GM12878 (cell line): ENCODE measurements around the gene GIMAP8. TPM values are rescaled to one million over a fixed set of nuclear protein-coding genes. Genes with fewer than 3 reads are reported as not detected.

Source experiments
- ATAC-seq: fragments of 200-7000 bp; cut with Tn5 transposase; 3 replicates; pipeline ENCODE4 v1.9.1; 2020; ENCODE audit warnings: mild to moderate bottlenecking, moderate library complexity
- BruUV-seq: library from RNA; stranded (reverse); fragments of 400-500 nt; replicated peaks from 2 replicates; lab custom pipeline; 2021; lab: Mats Ljungman, UMichigan
- CTCF ChIA-PET: fragments of 300-600 bp; sonication (Branson Sonifier 250); formaldehyde crosslinking; extraction: SDS; loops from one replicate; lab custom pipeline; 2021; ENCODE audit warnings: inconsistent platforms; lab: Yijun Ruan, JAX
- POLR2A ChIA-PET: fragments of 350-600 bp; formaldehyde crosslinking; extraction: SDS; loops from one replicate; lab custom pipeline; 2021; ENCODE audit warnings: inconsistent platforms; lab: Charles Lee
- RAD21 ChIA-PET: fragments of 300-600 bp; sonication (Branson Sonifier 250); formaldehyde crosslinking; loops from one replicate; lab custom pipeline; 2023; ENCODE audit warnings: antibody characterized with exemption; ENCODE audit not compliant: unreplicated experiment; lab: Charles Lee
- SMC1A ChIA-PET: fragments of 300-600 bp; sonication (Branson Sonifier 250); formaldehyde crosslinking; loops from one replicate; lab custom pipeline; 2023; ENCODE audit not compliant: unreplicated experiment, uncharacterized antibody; lab: Charles Lee
- DNase-seq: peaks from one replicate; pipeline ENCODE4 v3.0.0-alpha.2; 2011; ENCODE audit warnings: low read depth, low spot score
- FAIRE-seq: peaks from 3 replicates; lab custom pipeline; 2011; peaks lifted over from hg19 to GRCh38; lab: Jason Lieb, UNC
- H2AFZ ChIP-seq: 2 replicates; pipeline ENCODE4 v1.6.0; 2011; ENCODE audit warnings: low read depth, low read length, control low read depth; ENCODE audit not compliant: control insufficient read depth
- H3K27ac ChIP-seq: 2 replicates; pipeline ENCODE4 v1.5.1; 2011; ENCODE audit warnings: control low read depth; ENCODE audit not compliant: control insufficient read depth, insufficient read depth
- H3K27me3 ChIP-seq, 2 experiments: replicated peaks in 1 of 2; 2 replicates each; pipeline versions ENCODE4 v1.6.0 to v1.6.1; 2011; ENCODE audit warnings: low read length in 1 of 2; ENCODE audit not compliant: control insufficient read depth in 2 of 2, insufficient read depth in 2 of 2
- H3K36me3 ChIP-seq, 2 experiments: 2 replicates each; pipeline ENCODE4 v1.5.1; 2011; ENCODE audit warnings: low read length in 1 of 2; ENCODE audit not compliant: control insufficient read depth in 2 of 2, insufficient read depth in 2 of 2
- H3K4me1 ChIP-seq: 2 replicates; pipeline ENCODE4 v1.6.1; 2011; ENCODE audit warnings: mild to moderate bottlenecking, low read length, moderate library complexity, mixed read lengths; ENCODE audit not compliant: control insufficient read depth, insufficient read depth
- H3K4me2 ChIP-seq: 2 replicates; pipeline ENCODE4 v1.6.0; 2011; ENCODE audit warnings: control low read depth; ENCODE audit not compliant: control insufficient read depth, insufficient read depth
- H3K4me3 ChIP-seq: fragments of 200-600 bp; sonication (generic); 2 replicates; pipeline ENCODE4 v1.5.1; 2016
- H3K79me2 ChIP-seq: 2 replicates; pipeline ENCODE4 v1.6.0; 2011; ENCODE audit warnings: low read length; ENCODE audit not compliant: control insufficient read depth, insufficient read depth
- H3K9ac ChIP-seq: 2 replicates; pipeline ENCODE4 v1.8.0; 2011; ENCODE audit warnings: low read length, control low read depth, mixed read lengths; ENCODE audit not compliant: control insufficient read depth, insufficient read depth
- H3K9me3 ChIP-seq: replicated peaks from 3 replicates; pipeline ENCODE4 v1.5.1; 2011; ENCODE audit warnings: mild to moderate bottlenecking, low read length; ENCODE audit not compliant: control insufficient read depth, insufficient read depth
- H4K20me1 ChIP-seq: 2 replicates; pipeline ENCODE4 v1.6.0; 2011; ENCODE audit not compliant: control insufficient read depth, insufficient read depth
- EP300 ChIP-seq, 2 experiments: fragments of 150-350 bp in 1 of 2; IDR thresholded peaks; 2 replicates each; pipeline ENCODE4 v1.6.1; 2011 to 2012; ENCODE audit warnings: low read depth in 2 of 2, low read length in 2 of 2, borderline replicate concordance in 1 of 2, improper control_type of control experiment in 1 of 2, inconsistent platforms in 1 of 2; ENCODE audit not compliant: control insufficient read depth in 1 of 2
- NFYA ChIP-seq: IDR thresholded peaks from 2 replicates; pipeline ENCODE4 v1.6.1; 2011; ENCODE audit warnings: low read depth, mild to moderate bottlenecking, low read length, improper control_type of control experiment, borderline replicate concordance
- PBX3 ChIP-seq: IDR thresholded peaks from 2 replicates; pipeline ENCODE4 v1.6.1; 2011; ENCODE audit warnings: mild to moderate bottlenecking, low read depth, low read length, moderate library complexity; ENCODE audit not compliant: insufficient replicate concordance
- SP1 ChIP-seq: IDR thresholded peaks from one replicate; pipeline ENCODE4 v1.6.1; 2011; ENCODE audit warnings: low read depth, low read length
- TCF7 ChIP-seq: IDR thresholded peaks from 2 replicates; pipeline ENCODE4 v1.6.1; 2014; ENCODE audit warnings: antibody characterized with exemption, borderline replicate concordance
- WGBS: methylation state at CpG from one replicate; pipeline ENCODE4 v1.1.6; 2016; ENCODE audit warnings: low lambda C conversion rate; ENCODE audit not compliant: insufficient replicate concordance, insufficient coverage; ENCODE audit errors: missing lambda C conversion rate; 5-methylcytosine and 5-hydroxymethylcytosine counted together
- in situ Hi-C: fragments of 300-500 bp; cut with MboI; formaldehyde crosslinking; loops from 9 replicates; pipeline ENCODE4 v1.14.3; 2018; ENCODE audit warnings: mixed read lengths
- intact Hi-C: fragments of 100-400 bp; cut with micrococcal nuclease; formaldehyde crosslinking; loops from one replicate; pipeline ENCODE4 v1.14.2; 2022; ENCODE audit not compliant: unreplicated experiment
- polyA plus RNA-seq, 11 experiments: library from polyadenylated mRNA; depleted of rRNA in 4 of 11; unstranded in 6 of 11; stranded (reverse) in 5 of 11; fragments of >200 nt; fragmentation: Nextera tagmentation in 4 of 11; fragmentation: Illumina TruSeq in 1 of 11; extraction: Ambion mirVana in 4 of 11; extraction: Trizol in 1 of 11; gene quantifications; 1 replicate in 1 of 11; 2 replicates in 10 of 11; pipeline versions ENCODE4 v1.2.1 to v1.2.3, GENCODE V29; 2011 to 2016; ENCODE audit warnings: inconsistent platforms in 2 of 11, missing spikeins in 2 of 11, low read depth in 1 of 11
- total RNA-seq, 4 experiments: library from RNA; depleted of rRNA in 3 of 4; stranded (reverse); fragments of >200 nt in 3 of 4; fragmentation: Illumina TruSeq in 1 of 4; extraction: Trizol in 1 of 4; gene quantifications; 2 replicates each; pipeline versions ENCODE4 v1.2.1 to v1.2.3, GENCODE V29; 2013 to 2021

The GIMAP8 gene
- total and polyA plus RNA-seq, 10 of the 15 experiments (the other 5 are each of a cell fraction or from before 2014, with no cell fraction given), result 0.66 to 9.7 (median 4.7) TPM

- Histone ChIP-seq H2AFZ (no peak overlapping the region), H3K4me3 (no peak overlapping the region), H3K36me3 (peaks cover 0 to 2% of the 10 kb centered on the region in 2 experiments; a peak in 2 of 4 replicates), H3K9me3 (no peaks in the 10 kb centered on the region), H4K20me1 (no peaks in the 10 kb centered on the region), H3K9ac (no peak overlapping the region), H3K27me3 (no peaks in the 10 kb centered on the region), H3K79me2 (no peaks in the 10 kb centered on the region), H3K4me1 (peaks cover 20% of the 10 kb centered on the region), H3K27ac (no peak overlapping the region), H3K4me2 (no peak overlapping the region)
- FAIRE-seq (no peak), DNase-seq (no peak), ATAC-seq (no peak)
- 78% methylated on average over 11 of the region's 11 CpGs for WGBS
- intact Hi-C loops (no loop called here), in situ Hi-C loops (loop anchor here (5.0 to 25.0 kb wide), 2 partner anchors 49 to 349 kb away; no protein-coding TSS in a partner anchor)
- BruUV-seq, result no TSS peak
- SMC1A ChIA-PET, result interaction anchor here (1.3 kb wide), 1 partner anchor 10 kb away, joined by 3 read pairs; no protein-coding TSS in a partner anchor
- CTCF ChIA-PET, result interaction anchor here (0.6 to 1.1 kb wide), 2 partner anchors 55 to 1062 kb away, joined by 3 read pairs; no protein-coding TSS in a partner anchor
- POLR2A ChIA-PET, result interaction anchor here (0.6 kb wide), 1 partner anchor 12 kb away, joined by 3 read pairs; no protein-coding TSS in a partner anchor
- RAD21 ChIA-PET, result no interaction called here
- no peak for TF ChIP-seq NFYA
- TF ChIP-seq EP300 (IDR thresholded peaks at IDR 0.05; ENCODE audit: borderline replicate concordance in 1 of 2, control insufficient read depth in 1 of 2, low read depth in 2 of 2, low read length in 2 of 2), result no peak
- TF ChIP-seq SP1, result no peak
- TF ChIP-seq TCF7, result no peak
- no peak for TF ChIP-seq PBX3
Observed at GRCh38 chr7:150411606-150412005, 38.8 kb upstream of the GIMAP8 start.
